Cardiac muscle cell (in vitro differentiated cells and primary cell): ENCODE data around the gene PUM1. TPM values are rescaled to one million over a fixed set of nuclear protein-coding genes. Genes with fewer than 3 reads are reported as not detected.

Experiments used
- DNase-seq, 2 donors: peaks; one replicate each; pipeline versions ENCODE4 v3.0.0 to v3.0.0-alpha.2; 2010 to 2017; ENCODE audit warnings: low read depth in 1 of 2, low spot score in 1 of 2
- H3K27ac ChIP-seq: fragments of 200-600 bp; sonication (generic); 2 replicates; pipeline ENCODE4 v1.5.1; 2016
- H3K27me3 ChIP-seq: fragments of 200-600 bp; sonication (generic); 2 replicates; pipeline ENCODE4 v1.6.0; 2016; ENCODE audit warnings: control low read depth
- H3K36me3 ChIP-seq: fragments of 200-600 bp; sonication (generic); 2 replicates; pipeline ENCODE4 v1.5.1; 2016; ENCODE audit warnings: control low read depth
- H3K4me1 ChIP-seq: fragments of 200-600 bp; sonication (generic); 2 replicates; pipeline ENCODE4 v1.8.1; 2017; ENCODE audit warnings: low read depth, mild to moderate bottlenecking, mixed run types
- H3K4me3 ChIP-seq: fragments of 200-600 bp; sonication (generic); 2 replicates; pipeline ENCODE4 v1.5.1; 2016; ENCODE audit warnings: mild to moderate bottlenecking
- H3K9me3 ChIP-seq: fragments of 200-600 bp; sonication (generic); 2 replicates; pipeline ENCODE4 v1.5.1; 2017; ENCODE audit warnings: low read depth, mild to moderate bottlenecking, control low read depth
- CTCF ChIP-seq: IDR thresholded peaks from 2 replicates; pipeline ENCODE4 v1.5.1; 2012; ENCODE audit warnings: low read depth, mild to moderate bottlenecking, low read length
- polyA plus RNA-seq: library from polyadenylated mRNA; unstranded; fragments of >200 nt; fragmentation: Nextera tagmentation; extraction: Ambion mirVana; gene quantifications from 2 replicates; pipeline ENCODE4 v1.2.1, GENCODE V29; 2016
- total RNA-seq: library from RNA; depleted of rRNA; stranded (reverse); fragments of >200 nt; gene quantifications from 2 replicates; pipeline ENCODE4 v1.2.3, GENCODE V29; 2016

Gene PUM1
- total and polyA plus RNA-seq, 2 experiments from 2014 or later = 81.1 to 130 TPM

- TF ChIP-seq CTCF = no peak
- Histone ChIP-seq H3K4me3 (no peak overlapping the region), H3K27ac (peak overlapping the region; percentile 8), H3K36me3 (peaks cover 29% of the 10 kb centered on the region), H3K27me3 (no peaks in the 10 kb centered on the region), H3K4me1 (peaks cover 42% of the 10 kb centered on the region), H3K9me3 (no peaks in the 10 kb centered on the region)
- DNase-seq = no peak
These were observed 61.8 kb downstream of the PUM1 start for GRCh38 chr1:31003613-31004230.

- Histone ChIP-seq H3K36me3 (peaks cover 22% of the 10 kb centered on the region), H3K27ac (no peak overlapping the region), H3K9me3 (no peaks in the 10 kb centered on the region), H3K4me3 (no peak overlapping the region), H3K4me1 (peaks cover 27% of the 10 kb centered on the region), H3K27me3 (no peaks in the 10 kb centered on the region)
- DNase-seq = no peak
- no peak for TF ChIP-seq CTCF
These were observed 65.2 kb downstream of the PUM1 start for GRCh38 chr1:31000301-31000700.

GRCh38 chr1:30998887-30999286 is 66.6 kb downstream of the PUM1 start:
- Histone ChIP-seq H3K27ac (no peak overlapping the region), H3K4me3 (no peak overlapping the region), H3K27me3 (no peaks in the 10 kb centered on the region), H3K4me1 (peaks cover 13% of the 10 kb centered on the region), H3K9me3 (no peaks in the 10 kb centered on the region), H3K36me3 (peaks cover 29% of the 10 kb centered on the region)
- DNase-seq = no peak
- TF ChIP-seq CTCF = no peak

- DNase-seq = no peak
- Histone ChIP-seq H3K36me3 (peaks cover 28% of the 10 kb centered on the region), H3K27ac (no peak overlapping the region)
These were observed 67.3 kb downstream of the PUM1 start for GRCh38 chr1:30998171-30998570.

GRCh38 chr1:30997463-30998057 is 68.0 kb downstream of the PUM1 start:
- no peaks in the 10 kb centered on the region for H3K27me3 ChIP-seq
- peak overlapping the region; percentile 30 for H3K27ac ChIP-seq
- TF ChIP-seq CTCF = no peak
- no peak overlapping the region for H3K4me3 ChIP-seq
- no peak for DNase-seq
- H3K9me3 ChIP-seq = no peaks in the 10 kb centered on the region
- H3K4me1 ChIP-seq = peaks cover 12% of the 10 kb centered on the region
- H3K36me3 ChIP-seq = peaks cover 28% of the 10 kb centered on the region

More at GRCh38 chr1:30998171-30998570, 67.3 kb downstream of the PUM1 start:
- H3K4me1 ChIP-seq = peaks cover 12% of the 10 kb centered on the region
- no peaks in the 10 kb centered on the region for H3K27me3 ChIP-seq
- TF ChIP-seq CTCF = no peak
- H3K9me3 ChIP-seq = no peaks in the 10 kb centered on the region
- no peak overlapping the region for H3K4me3 ChIP-seq
